Measurements from ENCODE around the gene GPR108.

GRCh38 chr19:6719540-6719861 lies 17.9 kb downstream of the GPR108 start:
- TF ChIP-seq CTCF (IDR thresholded peaks at IDR 0.05 in 8 of 11, conservative IDR thresholded peaks at IDR 0.05 in 3 of 11) (no peak), POLR2AphosphoS5 (IDR thresholded peaks at IDR 0.05) (no peak), POLR2A (IDR thresholded peaks at IDR 0.05) (no peak)

All from spleen (tissue), 7 donors.